Mesenchymal stem cell (in vitro differentiated cells and primary cell): Measurements from ENCODE around the gene MIPEP.

Experiments
- DNase-seq: peaks from one replicate; pipeline ENCODE4 v3.0.0-alpha.2; 2013
- H2AFZ ChIP-seq: one replicate; pipeline ENCODE4 v1.6.1; 2013; ENCODE audit warnings: low read depth, mild to moderate bottlenecking, control low read depth, inconsistent platforms, low read length, moderate library complexity
- H2AK5ac ChIP-seq: 2 replicates; pipeline ENCODE4 v1.6.1; 2013; ENCODE audit warnings: low read length, moderate library complexity, mild to moderate bottlenecking, inconsistent platforms; ENCODE audit not compliant: severe bottlenecking
- H2BK120ac ChIP-seq: one replicate; pipeline ENCODE4 v1.6.1; 2013; ENCODE audit warnings: low read depth, mild to moderate bottlenecking, inconsistent platforms, low read length, moderate library complexity
- H2BK12ac ChIP-seq, 2 experiments: one replicate each; pipeline ENCODE4 v1.6.1; 2013; ENCODE audit warnings: inconsistent platforms in 2 of 2, low read length in 2 of 2, mild to moderate bottlenecking in 2 of 2, moderate library complexity in 2 of 2, control low read depth in 1 of 2
- H2BK15ac ChIP-seq: one replicate; pipeline ENCODE4 v1.6.1; 2013; ENCODE audit warnings: mild to moderate bottlenecking, low read depth, inconsistent platforms; ENCODE audit not compliant: poor library complexity, severe bottlenecking
- H2BK5ac ChIP-seq: 2 replicates; pipeline ENCODE4 v1.6.1; 2013; ENCODE audit warnings: low read depth, mild to moderate bottlenecking, low read length, control low read depth, inconsistent platforms; ENCODE audit not compliant: poor library complexity, severe bottlenecking
- H3K14ac ChIP-seq, 2 experiments: one replicate each; pipeline ENCODE4 v1.6.1; 2013; ENCODE audit warnings: inconsistent platforms in 2 of 2, low read length in 2 of 2, control low read depth in 1 of 2, mild to moderate bottlenecking in 1 of 2, moderate library complexity in 1 of 2
- H3K18ac ChIP-seq, 2 experiments: one replicate each; pipeline ENCODE4 v1.6.1; 2013; ENCODE audit warnings: inconsistent platforms in 2 of 2, low read length in 2 of 2, control low read depth in 1 of 2, low read depth in 1 of 2, mild to moderate bottlenecking in 1 of 2
- H3K23ac ChIP-seq, 2 experiments: one replicate each; pipeline ENCODE4 v1.6.1; 2013; ENCODE audit warnings: inconsistent platforms in 2 of 2, low read length in 2 of 2, mild to moderate bottlenecking in 2 of 2, moderate library complexity in 2 of 2, control low read depth in 1 of 2
- H3K27ac ChIP-seq: 2 replicates; pipeline ENCODE4 v1.5.1; 2013; ENCODE audit warnings: mild to moderate bottlenecking, moderate library complexity, low read length, control low read depth, inconsistent platforms; ENCODE audit not compliant: poor library complexity, severe bottlenecking
- H3K27me3 ChIP-seq, 2 experiments: 2 replicates each; pipeline versions ENCODE4 v1.6.1 to v1.7.0; 2013; ENCODE audit warnings: low read length in 2 of 2, mild to moderate bottlenecking in 2 of 2, moderate library complexity in 2 of 2, control low read depth in 1 of 2, inconsistent platforms in 1 of 2; ENCODE audit not compliant: control insufficient read depth in 1 of 2, insufficient read depth in 1 of 2
- H3K36me3 ChIP-seq, 2 experiments: 2 replicates each; pipeline versions ENCODE4 v1.6.1 to v1.7.0; 2013; ENCODE audit warnings: low read length in 2 of 2, control low read depth in 1 of 2, inconsistent platforms in 1 of 2, low read depth in 1 of 2, mild to moderate bottlenecking in 1 of 2; ENCODE audit not compliant: insufficient read depth in 2 of 2, control insufficient read depth in 1 of 2
- H3K4ac ChIP-seq, 2 experiments: one replicate each; pipeline ENCODE4 v1.6.1; 2013; ENCODE audit warnings: inconsistent platforms in 2 of 2, low read length in 2 of 2, mild to moderate bottlenecking in 2 of 2, moderate library complexity in 2 of 2, control low read depth in 1 of 2, low read depth in 1 of 2
- H3K4me1 ChIP-seq: 2 replicates; pipeline ENCODE4 v1.6.1; 2013; ENCODE audit warnings: low read depth, low read length, control low read depth; ENCODE audit not compliant: control insufficient read depth, insufficient read depth
- H3K4me2 ChIP-seq: 2 replicates; pipeline ENCODE4 v1.6.1; 2013; ENCODE audit warnings: low read length, mild to moderate bottlenecking, inconsistent platforms; ENCODE audit not compliant: poor library complexity, severe bottlenecking
- H3K4me3 ChIP-seq, 2 experiments: 2 replicates each; pipeline versions ENCODE4 v1.5.1 to v1.7.0; 2013; ENCODE audit warnings: low read length in 2 of 2, mild to moderate bottlenecking in 2 of 2, control low read depth in 1 of 2, low read depth in 1 of 2; ENCODE audit not compliant: insufficient read depth in 1 of 2
- H3K79me1 ChIP-seq: replicated peaks from 2 replicates; pipeline ENCODE4 v1.6.1; 2013; ENCODE audit warnings: mild to moderate bottlenecking, control low read depth, low read length, inconsistent platforms; ENCODE audit not compliant: poor library complexity, severe bottlenecking
- H3K9ac ChIP-seq: 2 replicates; pipeline ENCODE4 v1.7.0; 2013; ENCODE audit warnings: mild to moderate bottlenecking, low read length, moderate library complexity
- H3K9me3 ChIP-seq: 2 replicates; pipeline ENCODE4 v1.7.0; 2013; ENCODE audit warnings: mild to moderate bottlenecking, low read length; ENCODE audit not compliant: control insufficient read depth
- H4K8ac ChIP-seq: one replicate; pipeline ENCODE4 v1.6.1; 2013; ENCODE audit warnings: inconsistent platforms, mild to moderate bottlenecking, low read length, moderate library complexity
- H4K91ac ChIP-seq: one replicate; pipeline ENCODE4 v1.6.1; 2013; ENCODE audit warnings: mild to moderate bottlenecking, low read length, inconsistent platforms
- WGBS: methylation state at CpG from one replicate; pipeline ENCODE4 v1.1.7; 2013; ENCODE audit warnings: mixed read lengths; 5-methylcytosine and 5-hydroxymethylcytosine counted together

The MIPEP gene

DNA sequence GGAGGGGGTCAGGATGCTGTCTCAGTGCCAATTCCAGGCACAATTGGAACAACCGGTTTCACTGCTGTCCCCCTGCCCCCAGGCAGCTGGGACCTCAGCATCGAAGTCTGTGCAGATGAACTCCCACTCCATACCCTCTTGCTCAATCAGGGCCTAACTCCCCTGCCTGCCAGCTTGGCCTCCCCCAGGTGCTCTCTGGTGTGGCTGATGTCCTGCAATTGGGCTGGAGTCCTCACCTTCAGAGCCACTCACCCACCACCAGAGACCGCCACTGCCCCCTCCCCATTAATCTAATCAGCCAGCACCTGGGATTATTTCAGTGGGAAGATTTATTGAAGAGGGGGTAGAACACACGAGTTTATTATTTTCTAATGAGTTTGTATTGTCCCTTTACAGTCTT is 118.8 kb downstream of the MIPEP start:
- H2AFZ ChIP-seq: no peak overlapping the region
- WGBS: 96% methylated on average over 3 of the region's 4 CpGs

GRCh38 chr13:23769401-23769800 is 119.8 kb downstream of the MIPEP start:
- no peaks in the 10 kb centered on the region for H3K79me1 ChIP-seq
- no peak overlapping the region for H2BK120ac ChIP-seq
- H3K27me3 ChIP-seq: no peaks in the 10 kb centered on the region
- H2BK12ac ChIP-seq: no peak overlapping the region
- no peak overlapping the region for H3K14ac ChIP-seq
- no peak for DNase-seq
- no peak overlapping the region for H3K27ac ChIP-seq
- H3K23ac ChIP-seq: no peak overlapping the region
- H3K36me3 ChIP-seq: no peaks in the 10 kb centered on the region
- no CpG with 5 or more reads among the region's 3 CpGs for WGBS
- H4K8ac ChIP-seq: no peak overlapping the region
- no peak overlapping the region for H2AFZ ChIP-seq
- no peak overlapping the region for H2AK5ac ChIP-seq
- H3K18ac ChIP-seq: no peak overlapping the region
- H2BK15ac ChIP-seq: no peak overlapping the region
- no peak overlapping the region for H3K4me3 ChIP-seq
- no peaks in the 10 kb centered on the region for H3K9me3 ChIP-seq
- H3K4me1 ChIP-seq: peaks cover 2% of the 10 kb centered on the region
- no peak overlapping the region for H4K91ac ChIP-seq
- H3K4ac ChIP-seq: no peak overlapping the region
- H2BK5ac ChIP-seq: no peak overlapping the region
- no peak overlapping the region for H3K9ac ChIP-seq
- no peak overlapping the region for H3K4me2 ChIP-seq

More for the DNA sequence above, 118.8 kb downstream of the MIPEP start:
- no peak overlapping the region for H3K23ac ChIP-seq
- no peak overlapping the region for H3K18ac ChIP-seq
- no peak overlapping the region for H3K4me2 ChIP-seq
- H2BK15ac ChIP-seq: no peak overlapping the region
- H3K9me3 ChIP-seq: no peaks in the 10 kb centered on the region
- no peak overlapping the region for H2AK5ac ChIP-seq
- H3K4me3 ChIP-seq: no peak overlapping the region
- H3K27ac ChIP-seq: no peak overlapping the region
- H3K36me3 ChIP-seq: no peaks in the 10 kb centered on the region
- peaks cover 2% of the 10 kb centered on the region for H3K4me1 ChIP-seq
- no peak overlapping the region for H3K4ac ChIP-seq
- no peaks in the 10 kb centered on the region for H3K79me1 ChIP-seq
- H3K9ac ChIP-seq: no peak overlapping the region
- H2BK120ac ChIP-seq: no peak overlapping the region
- no peak overlapping the region for H2BK5ac ChIP-seq
- no peak overlapping the region for H3K14ac ChIP-seq
- no peaks in the 10 kb centered on the region for H3K27me3 ChIP-seq
- DNase-seq: no peak
- no peak overlapping the region for H4K91ac ChIP-seq
- no peak overlapping the region for H4K8ac ChIP-seq
- no peak overlapping the region for H2BK12ac ChIP-seq

- no peak for DNase-seq
- Histone ChIP-seq H2AFZ (no peak overlapping the region), H3K9ac (no peak overlapping the region), H3K14ac (no peak overlapping the region), H3K23ac (no peak overlapping the region), H4K8ac (no peak overlapping the region), H2BK12ac (no peak overlapping the region), H2BK120ac (no peak overlapping the region), H4K91ac (no peak overlapping the region), H3K27me3 (no peaks in the 10 kb centered on the region), H2BK5ac (no peak overlapping the region), H3K27ac (no peak overlapping the region), H3K36me3 (no peaks in the 10 kb centered on the region), H3K9me3 (no peaks in the 10 kb centered on the region), H2BK15ac (no peak overlapping the region), H3K4ac (no peak overlapping the region), H3K18ac (no peak overlapping the region), H3K4me3 (no peak overlapping the region), H3K4me1 (peaks cover 2% of the 10 kb centered on the region), H3K4me2 (no peak overlapping the region), H2AK5ac (no peak overlapping the region), H3K79me1 (no peaks in the 10 kb centered on the region)
- 99% methylated on average over 7 of the region's 7 CpGs for WGBS
Measured at GRCh38 chr13:23767838-23768237, 121.4 kb downstream of the MIPEP start.

- no peak overlapping the region for H2BK120ac ChIP-seq
- WGBS: 91% methylated on average over 1 of the region's 1 CpG
- no peak overlapping the region for H3K23ac ChIP-seq
- no peaks in the 10 kb centered on the region for H3K36me3 ChIP-seq
- no peak overlapping the region for H3K4me3 ChIP-seq
- H3K79me1 ChIP-seq: no peaks in the 10 kb centered on the region
- no peak overlapping the region for H2BK12ac ChIP-seq
- no peak overlapping the region for H4K8ac ChIP-seq
- no peak overlapping the region for H3K18ac ChIP-seq
- H3K9me3 ChIP-seq: no peaks in the 10 kb centered on the region
- no peak overlapping the region for H2AFZ ChIP-seq
- no peak overlapping the region for H2BK5ac ChIP-seq
- no peak overlapping the region for H3K14ac ChIP-seq
- H2BK15ac ChIP-seq: no peak overlapping the region
- H2AK5ac ChIP-seq: no peak overlapping the region
- no peak overlapping the region for H3K9ac ChIP-seq
- H3K4ac ChIP-seq: no peak overlapping the region
- no peak overlapping the region for H3K4me2 ChIP-seq
- DNase-seq: no peak
- H3K27ac ChIP-seq: no peak overlapping the region
- H3K4me1 ChIP-seq: peaks cover 2% of the 10 kb centered on the region
- H4K91ac ChIP-seq: no peak overlapping the region
- no peaks in the 10 kb centered on the region for H3K27me3 ChIP-seq
Measured at GRCh38 chr13:23766939-23767338, 122.3 kb downstream of the MIPEP start.
